CD4-positive, alpha-beta memory T cell (primary cell): ENCODE results near the gene GRID1. TPM values are rescaled to one million over a fixed set of nuclear protein-coding genes. Genes with fewer than 3 reads are reported as not detected.

ENCODE experiments used
- CTCF ChIA-PET: fragments of 350-600 bp; sonication (Branson Sonifier 250); formaldehyde crosslinking; loops from one replicate; lab custom pipeline; 2021; ENCODE audit warnings: inconsistent platforms; ENCODE audit not compliant: partially characterized antibody; lab: Charles Lee
- POLR2A ChIA-PET: fragments of 350-600 bp; sonication (Branson Sonifier 250); formaldehyde crosslinking; loops from one replicate; lab custom pipeline; 2021; ENCODE audit not compliant: partially characterized antibody; lab: Charles Lee
- DNase-seq, 5 donors: peaks; one replicate each; pipeline versions ENCODE4 v3.0.0 to v3.0.0-alpha.2; 2020 to 2022; ENCODE audit warnings: mixed read lengths in 1 of 5
- H3K27ac ChIP-seq: one replicate; pipeline ENCODE4 v1.7.0; 2013; ENCODE audit warnings: low read depth, low read length
- H3K27me3 ChIP-seq: 2 replicates; pipeline ENCODE4 v1.7.0; 2013; ENCODE audit warnings: mild to moderate bottlenecking, low read length, moderate library complexity; ENCODE audit not compliant: insufficient read depth
- H3K36me3 ChIP-seq: 2 replicates; pipeline ENCODE4 v1.7.0; 2013; ENCODE audit warnings: mild to moderate bottlenecking, low read length, moderate library complexity; ENCODE audit not compliant: insufficient read depth
- H3K4me1 ChIP-seq: 2 replicates; pipeline ENCODE4 v1.7.0; 2013; ENCODE audit warnings: mild to moderate bottlenecking, low read length, moderate library complexity; ENCODE audit not compliant: insufficient read depth
- H3K4me3 ChIP-seq, 2 donors: one replicate each; pipeline ENCODE4 v1.7.0; 2013; ENCODE audit warnings: low read length in 2 of 2, mild to moderate bottlenecking in 1 of 2
- H3K9me3 ChIP-seq, 2 donors: one replicate each; pipeline ENCODE4 v1.7.0; 2013; ENCODE audit warnings: low read length in 2 of 2, control low read depth in 1 of 2; ENCODE audit not compliant: control insufficient read depth in 1 of 2
- H3K27ac Mint-ChIP-seq, 7 donors: one replicate each; pipeline ENCODE4 v1.8.0; 2020 to 2021; ENCODE audit warnings: mixed read lengths in 7 of 7, mild to moderate bottlenecking in 6 of 7, inconsistent platforms in 3 of 7, moderate library complexity in 3 of 7
- H3K27me3 Mint-ChIP-seq, 2 donors: one replicate each; pipeline ENCODE4 v1.8.0; 2020 to 2021; ENCODE audit warnings: mixed read lengths in 2 of 2
- H3K36me3 Mint-ChIP-seq, 2 donors: one replicate each; pipeline ENCODE4 v1.8.0; 2020 to 2021; ENCODE audit warnings: mixed read lengths in 2 of 2, inconsistent platforms in 1 of 2, mild to moderate bottlenecking in 1 of 2
- H3K4me1 Mint-ChIP-seq, 4 donors: one replicate each; pipeline ENCODE4 v1.8.0; 2020 to 2021; ENCODE audit warnings: mixed read lengths in 4 of 4, mild to moderate bottlenecking in 1 of 4
- H3K4me3 Mint-ChIP-seq, 8 donors: one replicate each; pipeline ENCODE4 v1.8.0; 2020 to 2021; ENCODE audit warnings: mixed read lengths in 8 of 8, mild to moderate bottlenecking in 7 of 8, moderate library complexity in 6 of 8, inconsistent platforms in 3 of 8
- H3K9me3 Mint-ChIP-seq, 8 donors: one replicate each; pipeline ENCODE4 v1.8.0; 2020 to 2021; ENCODE audit warnings: mixed read lengths in 8 of 8, mild to moderate bottlenecking in 5 of 8, inconsistent platforms in 3 of 8, moderate library complexity in 1 of 8
- intact Hi-C: fragments of 100-400 bp; cut with micrococcal nuclease; formaldehyde crosslinking; loops from one replicate; pipeline ENCODE4 v1.15.1; 2023
- polyA plus RNA-seq, 2 donors: library from polyadenylated mRNA; unstranded; fragments of 300-500 nt; fragmentation: Illumina TruSeq; gene quantifications; one replicate each; pipeline ENCODE4 v1.2.3, GENCODE V29; 2021
- total RNA-seq, 2 experiments: library from RNA; stranded (reverse); gene quantifications; one replicate each; pipeline ENCODE4 v1.2.3, GENCODE V29; 2021

Gene GRID1
- total and polyA plus RNA-seq, 4 experiments from 2014 or later: not detected

GRCh38 chr10:86253091-86254072, 113.2 kb downstream of the GRID1 start:
- CTCF ChIA-PET: no interaction called here
- Mint-ChIP-seq H3K36me3 (no peaks in the 10 kb centered on the region), H3K27me3 (peaks cover 4 to 9% of the 10 kb centered on the region in 2 donors), H3K9me3 (peaks cover 0 to 13% (median 6%) of the 10 kb centered on the region in 8 donors), H3K27ac (peak overlapping the region in 1 of 7 donors; percentile 8), H3K4me3 (no peak overlapping the region), H3K4me1 (no peaks in the 10 kb centered on the region)
- no peak for DNase-seq
- intact Hi-C loops: no loop called here
- Histone ChIP-seq H3K4me1 (no peaks in the 10 kb centered on the region), H3K27ac (no peak overlapping the region), H3K36me3 (no peaks in the 10 kb centered on the region), H3K4me3 (no peak overlapping the region), H3K9me3 (no peaks in the 10 kb centered on the region), H3K27me3 (no peaks in the 10 kb centered on the region)
- POLR2A ChIA-PET: no interaction called here

DNA sequence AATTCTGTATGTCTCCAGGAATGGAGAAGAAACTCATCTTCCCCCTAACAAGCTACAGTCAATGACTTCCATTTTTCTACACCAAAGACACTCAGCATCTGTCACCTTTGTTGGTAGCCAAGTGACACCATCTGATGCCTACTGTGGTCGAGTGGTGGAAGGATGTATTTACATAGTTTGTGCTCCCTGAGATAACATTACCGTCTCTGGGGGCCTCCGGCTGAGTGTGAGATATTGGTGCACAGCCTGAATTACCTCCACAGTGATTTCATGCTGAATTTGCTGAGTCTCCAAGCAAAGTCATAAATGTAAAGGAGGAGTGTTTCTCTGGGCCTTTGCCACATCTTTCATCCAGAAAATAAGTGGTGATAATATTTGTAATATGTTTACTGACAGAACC, 114.0 kb downstream of the GRID1 start:
- no peak for DNase-seq
- intact Hi-C loops: no loop called here
- no peaks in the 10 kb centered on the region for H3K27me3 ChIP-seq
- POLR2A ChIA-PET: no interaction called here
- H3K4me1 Mint-ChIP-seq: no peaks in the 10 kb centered on the region
- H3K4me1 ChIP-seq: no peaks in the 10 kb centered on the region
- no peak overlapping the region for H3K27ac ChIP-seq
- CTCF ChIA-PET: no interaction called here
- H3K4me3 ChIP-seq: no peak overlapping the region
- no peaks in the 10 kb centered on the region for H3K36me3 ChIP-seq
- H3K27me3 Mint-ChIP-seq: peaks cover 4 to 9% of the 10 kb centered on the region in 2 donors
- no peaks in the 10 kb centered on the region for H3K36me3 Mint-ChIP-seq
- H3K27ac Mint-ChIP-seq: no peak overlapping the region
- H3K4me3 Mint-ChIP-seq: no peak overlapping the region
- H3K9me3 ChIP-seq: no peaks in the 10 kb centered on the region
- peaks cover 0 to 11% (median 6%) of the 10 kb centered on the region in 8 donors for H3K9me3 Mint-ChIP-seq

GRCh38 chr10:86252079-86252478, 114.5 kb downstream of the GRID1 start:
- Histone ChIP-seq H3K27me3 (no peaks in the 10 kb centered on the region), H3K36me3 (no peaks in the 10 kb centered on the region), H3K27ac (no peak overlapping the region), H3K4me1 (no peaks in the 10 kb centered on the region), H3K4me3 (no peak overlapping the region), H3K9me3 (no peaks in the 10 kb centered on the region)
- Mint-ChIP-seq H3K4me3 (no peak overlapping the region), H3K9me3 (peaks cover 3 to 11% (median 8%) of the 10 kb centered on the region in 8 donors), H3K27me3 (peaks cover 5 to 12% of the 10 kb centered on the region in 2 donors), H3K36me3 (no peaks in the 10 kb centered on the region), H3K4me1 (no peaks in the 10 kb centered on the region), H3K27ac (no peak overlapping the region)
- DNase-seq: no peak
- intact Hi-C loops: no loop called here
- ChIA-PET CTCF (no interaction called here), POLR2A (no interaction called here)

GRCh38 chr10:86251426-86251825, 115.2 kb downstream of the GRID1 start:
- intact Hi-C loops: no loop called here
- Mint-ChIP-seq H3K9me3 (peaks cover 5 to 11% (median 9%) of the 10 kb centered on the region in 8 donors), H3K4me1 (no peaks in the 10 kb centered on the region), H3K36me3 (no peaks in the 10 kb centered on the region), H3K4me3 (no peak overlapping the region), H3K27ac (no peak overlapping the region), H3K27me3 (peaks cover 7 to 16% of the 10 kb centered on the region in 2 donors)
- H3K9me3 ChIP-seq: no peaks in the 10 kb centered on the region
- no peaks in the 10 kb centered on the region for H3K36me3 ChIP-seq
- ChIA-PET CTCF (no interaction called here), POLR2A (no interaction called here)
- no peak overlapping the region for H3K4me3 ChIP-seq
- no peaks in the 10 kb centered on the region for H3K27me3 ChIP-seq
- no peak overlapping the region for H3K27ac ChIP-seq
- DNase-seq: no peak
- no peaks in the 10 kb centered on the region for H3K4me1 ChIP-seq

- Mint-ChIP-seq H3K9me3 (peaks cover 5 to 11% (median 9%) of the 10 kb centered on the region in 8 donors), H3K27ac (no peak overlapping the region), H3K27me3 (peaks cover 7 to 12% of the 10 kb centered on the region in 2 donors), H3K4me1 (no peaks in the 10 kb centered on the region), H3K36me3 (no peaks in the 10 kb centered on the region), H3K4me3 (no peak overlapping the region)
- Histone ChIP-seq H3K36me3 (no peaks in the 10 kb centered on the region), H3K4me3 (no peak overlapping the region), H3K9me3 (no peaks in the 10 kb centered on the region), H3K4me1 (no peaks in the 10 kb centered on the region), H3K27ac (no peak overlapping the region), H3K27me3 (no peaks in the 10 kb centered on the region)
- no peak for DNase-seq
- CTCF ChIA-PET: no interaction called here
- POLR2A ChIA-PET: no interaction called here
- intact Hi-C loops: no loop called here
These were observed 116.2 kb downstream of the GRID1 start for GRCh38 chr10:86250399-86250798.

DNA sequence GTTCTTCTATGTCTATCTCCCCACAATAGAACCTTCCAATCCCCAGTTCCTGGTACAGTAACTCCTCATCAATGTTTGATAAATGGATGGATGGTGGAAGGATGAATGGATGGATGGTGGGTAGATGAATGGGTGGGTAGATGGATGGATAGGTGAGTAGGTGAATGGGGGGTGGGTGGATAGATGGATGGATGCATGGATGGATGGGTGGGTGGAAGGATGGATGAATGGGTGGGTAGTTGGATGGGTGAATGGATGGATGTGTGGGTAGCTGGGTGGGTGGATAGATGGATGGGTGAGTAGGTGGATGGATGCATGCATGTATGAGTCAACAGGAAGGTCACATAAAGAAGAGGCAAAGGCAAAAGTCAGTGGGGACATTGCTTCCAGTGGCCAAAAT, 116.8 kb downstream of the GRID1 start:
- Mint-ChIP-seq H3K4me1 (no peaks in the 10 kb centered on the region), H3K27ac (no peak overlapping the region), H3K27me3 (peaks cover 7 to 12% of the 10 kb centered on the region in 2 donors), H3K36me3 (no peaks in the 10 kb centered on the region), H3K4me3 (no peak overlapping the region), H3K9me3 (peaks cover 5 to 11% (median 9%) of the 10 kb centered on the region in 8 donors)
- H3K4me3 ChIP-seq: no peak overlapping the region
- H3K27me3 ChIP-seq: no peaks in the 10 kb centered on the region
- intact Hi-C loops: no loop called here
- no peak overlapping the region for H3K27ac ChIP-seq
- CTCF ChIA-PET: no interaction called here
- no peaks in the 10 kb centered on the region for H3K4me1 ChIP-seq
- no peak for DNase-seq
- H3K9me3 ChIP-seq: no peaks in the 10 kb centered on the region
- no peaks in the 10 kb centered on the region for H3K36me3 ChIP-seq
- POLR2A ChIA-PET: no interaction called here

DNA sequence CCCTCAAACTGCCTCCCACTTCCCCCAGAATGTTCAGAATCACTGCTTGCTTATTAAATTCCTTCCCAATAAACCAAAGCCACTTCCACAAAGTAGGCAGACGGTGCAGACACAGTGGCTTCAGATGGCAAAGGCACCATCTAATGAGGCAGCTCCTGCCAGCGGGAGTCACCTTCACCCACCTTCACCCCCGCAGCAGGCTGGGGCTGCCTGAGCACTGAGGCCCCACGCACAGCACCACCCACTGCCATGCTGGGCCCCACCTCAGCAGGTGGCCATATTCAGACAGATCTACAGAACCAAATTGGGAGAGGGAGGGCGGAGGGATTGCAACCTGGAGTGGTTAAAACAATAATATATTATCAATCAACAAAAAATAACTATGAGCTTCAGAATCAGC, 118.5 kb downstream of the GRID1 start:
- Histone ChIP-seq H3K27ac (no peak overlapping the region), H3K4me3 (no peak overlapping the region), H3K9me3 (no peaks in the 10 kb centered on the region), H3K4me1 (no peaks in the 10 kb centered on the region), H3K36me3 (no peaks in the 10 kb centered on the region), H3K27me3 (no peaks in the 10 kb centered on the region)
- Mint-ChIP-seq H3K9me3 (peaks cover 5 to 11% (median 9%) of the 10 kb centered on the region in 8 donors), H3K36me3 (no peaks in the 10 kb centered on the region), H3K27ac (no peak overlapping the region), H3K27me3 (peaks cover 3 to 7% of the 10 kb centered on the region in 2 donors), H3K4me3 (no peak overlapping the region), H3K4me1 (no peaks in the 10 kb centered on the region)
- POLR2A ChIA-PET: no interaction called here
- DNase-seq: no peak
- CTCF ChIA-PET: no interaction called here
- intact Hi-C loops: no loop called here
